ENCODE data around the gene TRMT44.

DNA sequence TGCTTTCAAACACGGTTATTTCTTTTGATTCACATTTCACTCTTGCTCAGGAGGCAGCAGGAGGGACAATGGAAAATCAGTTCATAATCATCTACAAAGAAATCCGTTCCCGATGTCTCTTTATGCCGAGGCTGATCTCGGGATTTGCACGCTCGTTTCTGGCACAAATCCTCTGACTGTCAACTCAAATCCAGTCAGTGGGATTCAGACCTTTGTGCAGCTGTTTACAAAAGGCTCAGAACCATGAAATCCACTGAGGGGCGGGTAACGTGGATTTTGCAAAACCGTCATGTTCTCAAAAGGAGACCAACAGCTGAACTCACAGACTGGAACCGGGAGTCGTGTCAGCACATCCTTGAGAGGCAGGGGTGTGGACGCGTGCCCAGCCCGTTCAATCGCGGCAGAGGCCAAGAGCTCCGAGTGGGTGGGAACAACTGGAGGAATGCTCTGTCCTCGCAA lies 46.5 kb upstream of the TRMT44 start:
- TF ChIP-seq CTCF (IDR thresholded peaks at IDR 0.05; ENCODE audit: borderline replicate concordance, extremely low read depth, low read length, poor library complexity, severe bottlenecking) (no peak), EZH2 (IDR thresholded peaks at IDR 0.05; ENCODE audit: borderline replicate concordance, low read depth, low read length, severe bottlenecking) (no peak)
